Mesothelial cell of epicardium (in vitro differentiated cells): ENCODE measurements around the gene GNAI3. TPM values are rescaled to one million over a fixed set of nuclear protein-coding genes. Genes with fewer than 3 reads are reported as not detected.
A peak's percentile ranks its signal among the peaks of the same experiment; 100 is the strongest.

Experiments used
- DNase-seq, 2 experiments: peaks; one replicate each; pipeline ENCODE4 v3.0.0; 2021; ENCODE audit warnings: low spot score in 2 of 2; ENCODE audit not compliant: unreplicated experiment in 2 of 2
- H3K27ac Mint-ChIP-seq: 2 replicates; pipeline ENCODE4 v1.8.0; 2021; ENCODE audit warnings: mixed read lengths
- H3K27me3 Mint-ChIP-seq: 2 replicates; pipeline ENCODE4 v1.8.0; 2021; ENCODE audit warnings: low read depth, mixed read lengths
- H3K36me3 Mint-ChIP-seq: 2 replicates; pipeline ENCODE4 v1.8.0; 2021; ENCODE audit warnings: mixed read lengths
- H3K4me1 Mint-ChIP-seq: 2 replicates; pipeline ENCODE4 v1.8.0; 2021; ENCODE audit warnings: mixed read lengths
- H3K4me3 Mint-ChIP-seq: 2 replicates; pipeline ENCODE4 v1.8.0; 2021; ENCODE audit warnings: mild to moderate bottlenecking, moderate library complexity, mixed read lengths
- H3K9me3 Mint-ChIP-seq: 2 replicates; pipeline ENCODE4 v1.8.0; 2021; ENCODE audit warnings: mixed read lengths
- CTCF ChIP-seq: fragments of 200-600 bp; sonication (generic); IDR thresholded peaks from one replicate; pipeline ENCODE4 v1.5.0; 2021; ENCODE audit warnings: antibody characterized with exemption; ENCODE audit not compliant: unreplicated experiment
- total RNA-seq: library from RNA; stranded (reverse); gene quantifications from 3 replicates; pipeline ENCODE4 v1.2.1, GENCODE V29; 2021

Gene GNAI3
- total RNA-seq, 1 donor from 2014 or later, result 8.2 TPM

GRCh38 chr1:109589679-109590078 lies 41.3 kb downstream of the GNAI3 start:
- no peaks in the 10 kb centered on the region for H3K27me3 Mint-ChIP-seq
- no peak overlapping the region for H3K4me3 Mint-ChIP-seq
- no peak for TF ChIP-seq CTCF
- DNase-seq, result no peak
- H3K36me3 Mint-ChIP-seq, result peaks cover 44% of the 10 kb centered on the region
- H3K9me3 Mint-ChIP-seq, result no peaks in the 10 kb centered on the region
- H3K27ac Mint-ChIP-seq, result no peak overlapping the region
- no peaks in the 10 kb centered on the region for H3K4me1 Mint-ChIP-seq

DNA sequence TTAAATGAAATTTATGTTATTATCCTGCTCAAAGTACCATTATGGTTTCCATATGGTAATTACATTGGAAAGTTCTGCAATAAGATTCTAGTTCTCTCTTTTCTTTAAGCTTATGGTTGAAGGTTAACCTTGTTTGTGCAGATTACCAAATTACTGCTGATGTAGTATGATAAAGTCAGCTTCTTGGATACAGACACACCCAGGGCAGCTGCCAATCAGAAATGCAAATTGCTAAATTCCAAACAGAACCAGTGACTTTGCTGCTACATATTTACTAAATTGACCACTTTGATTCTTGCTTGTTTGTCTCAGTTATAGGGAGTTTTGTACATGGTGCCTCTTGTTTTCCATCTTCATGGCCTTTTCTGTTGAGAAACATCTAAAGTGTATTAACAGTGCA lies 44.5 kb downstream of the GNAI3 start:
- TF ChIP-seq CTCF, result no peak
- no peak overlapping the region for H3K4me3 Mint-ChIP-seq
- H3K36me3 Mint-ChIP-seq, result peaks cover 31% of the 10 kb centered on the region
- H3K4me1 Mint-ChIP-seq, result peaks cover under 1% of the 10 kb centered on the region
- no peak overlapping the region for H3K27ac Mint-ChIP-seq
- no peaks in the 10 kb centered on the region for H3K27me3 Mint-ChIP-seq
- H3K9me3 Mint-ChIP-seq, result no peaks in the 10 kb centered on the region
- no peak for DNase-seq

GRCh38 chr1:109595531-109595930 lies 47.1 kb downstream of the GNAI3 start:
- H3K4me1 Mint-ChIP-seq, result peaks cover 10% of the 10 kb centered on the region
- H3K36me3 Mint-ChIP-seq, result peaks cover 25% of the 10 kb centered on the region
- no peaks in the 10 kb centered on the region for H3K9me3 Mint-ChIP-seq
- H3K4me3 Mint-ChIP-seq, result no peak overlapping the region
- no peak for TF ChIP-seq CTCF
- H3K27ac Mint-ChIP-seq, result no peak overlapping the region
- DNase-seq, result no peak
- no peaks in the 10 kb centered on the region for H3K27me3 Mint-ChIP-seq

GRCh38 chr1:109598156-109598555 lies 49.7 kb downstream of the GNAI3 start:
- Mint-ChIP-seq H3K4me1 (peaks cover 16% of the 10 kb centered on the region), H3K27me3 (no peaks in the 10 kb centered on the region)

DNA sequence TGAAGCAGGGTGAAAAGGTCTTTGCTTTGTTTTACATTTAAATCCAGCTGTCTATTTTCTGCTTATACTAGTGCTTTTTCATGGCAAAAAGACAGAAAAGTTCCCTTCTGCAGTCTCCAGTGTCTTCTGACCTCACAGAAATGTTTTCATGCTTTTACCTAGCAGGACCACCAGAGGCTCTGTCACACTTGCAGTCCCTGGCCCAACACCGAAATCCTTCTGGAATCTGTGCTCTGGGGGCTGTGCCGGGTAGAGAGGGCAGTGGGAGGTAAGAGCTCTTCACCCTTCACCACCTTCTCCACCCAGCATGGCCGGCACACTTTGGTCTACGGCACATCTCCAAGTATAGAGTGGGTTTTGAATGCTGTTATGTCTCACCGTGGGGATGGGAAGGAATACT lies 50.2 kb downstream of the GNAI3 start:
- no peaks in the 10 kb centered on the region for H3K27me3 Mint-ChIP-seq
- H3K36me3 Mint-ChIP-seq, result peaks cover 14% of the 10 kb centered on the region
- TF ChIP-seq CTCF, result no peak
- no peak for DNase-seq
- peaks cover 18% of the 10 kb centered on the region for H3K4me1 Mint-ChIP-seq
- H3K9me3 Mint-ChIP-seq, result no peaks in the 10 kb centered on the region
- peak overlapping the region; percentile 48 for H3K27ac Mint-ChIP-seq
- H3K4me3 Mint-ChIP-seq, result no peak overlapping the region

More at GRCh38 chr1:109598156-109598555, 49.7 kb downstream of the GNAI3 start:
- DNase-seq, result no peak
- H3K36me3 Mint-ChIP-seq, result peaks cover 19% of the 10 kb centered on the region
- H3K27ac Mint-ChIP-seq, result peak overlapping the region; percentile 48
- no peaks in the 10 kb centered on the region for H3K9me3 Mint-ChIP-seq
- no peak for TF ChIP-seq CTCF
- H3K4me3 Mint-ChIP-seq, result no peak overlapping the region

DNA sequence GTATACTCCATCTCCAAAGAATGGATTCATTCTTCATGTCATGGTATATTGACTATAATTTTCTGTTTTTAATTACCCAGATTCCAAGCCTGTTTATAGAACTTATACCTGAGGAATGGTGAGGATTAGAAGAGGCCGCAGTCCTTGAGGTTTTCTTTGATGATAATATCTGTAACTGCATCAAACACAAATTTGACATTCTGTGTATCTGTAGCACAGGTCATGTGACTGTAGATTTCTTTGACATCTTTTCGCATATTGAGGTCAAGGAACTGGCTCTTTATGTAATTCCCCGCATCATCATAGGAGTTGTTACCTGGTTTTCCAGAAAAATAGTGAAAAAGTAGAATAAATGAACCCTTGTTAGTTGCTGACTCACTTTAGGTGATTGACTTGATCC lies 54.8 kb downstream of the GNAI3 start:
- TF ChIP-seq CTCF, result no peak
- Mint-ChIP-seq H3K27ac (no peak overlapping the region), H3K9me3 (no peaks in the 10 kb centered on the region), H3K4me1 (peaks cover 15% of the 10 kb centered on the region), H3K36me3 (peaks cover 6% of the 10 kb centered on the region), H3K27me3 (no peaks in the 10 kb centered on the region), H3K4me3 (no peak overlapping the region)
- DNase-seq, result no peak
